Skeletal muscle cell (primary cell): ENCODE results near the gene RGCC.

Experiments used
- DNase-seq: peaks from one replicate; pipeline ENCODE4 v3.0.0-alpha.2; 2010; ENCODE audit warnings: low read depth
- H3K4me3 ChIP-seq: 2 replicates; pipeline ENCODE4 v1.5.1; 2011; ENCODE audit warnings: low read depth, mild to moderate bottlenecking, control low read depth, low read length, moderate library complexity

RGCC gene

DNA sequence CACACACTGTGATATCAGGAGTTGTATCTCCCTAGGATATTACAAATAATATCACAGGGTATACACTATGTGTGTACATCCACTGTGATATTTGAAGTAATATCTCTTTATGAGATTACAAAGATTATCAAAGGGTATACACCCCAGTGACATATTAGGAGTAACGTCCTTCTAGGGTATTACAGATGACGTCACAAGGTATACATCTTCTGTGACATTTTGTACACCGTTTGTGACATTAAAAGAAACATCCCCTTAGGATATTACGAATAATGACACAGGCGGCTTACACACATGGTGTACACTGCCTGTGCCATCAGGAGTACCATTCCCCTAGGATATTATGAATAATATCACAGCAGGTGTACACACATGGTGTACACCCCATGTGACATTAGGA lies 13.4 kb upstream of the RGCC start:
- DNase-seq = no peak
- H3K4me3 ChIP-seq = no peak overlapping the region

GRCh38 chr13:41452462-41452861 lies 4.9 kb upstream of the RGCC start:
- DNase-seq = no peak
- no peak overlapping the region for H3K4me3 ChIP-seq

DNA sequence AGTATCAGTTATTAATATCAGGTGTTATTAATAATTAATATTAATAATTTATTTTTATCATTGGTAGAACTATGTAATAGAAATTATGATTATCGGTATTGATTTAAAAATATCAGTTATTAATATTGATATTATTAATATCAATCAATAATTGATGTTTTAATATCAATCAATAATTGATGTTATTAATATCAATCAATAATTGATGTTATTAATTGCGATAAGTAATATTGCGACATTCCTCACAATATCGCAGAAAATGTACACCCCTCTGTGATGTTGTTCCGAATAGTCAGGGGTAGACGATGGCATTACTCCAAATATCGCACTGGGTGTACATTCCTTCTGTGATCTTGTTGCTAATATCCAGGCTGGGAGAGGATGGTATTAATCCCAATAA lies 3.7 kb upstream of the RGCC start:
- no peak overlapping the region for H3K4me3 ChIP-seq
- no peak for DNase-seq

DNA sequence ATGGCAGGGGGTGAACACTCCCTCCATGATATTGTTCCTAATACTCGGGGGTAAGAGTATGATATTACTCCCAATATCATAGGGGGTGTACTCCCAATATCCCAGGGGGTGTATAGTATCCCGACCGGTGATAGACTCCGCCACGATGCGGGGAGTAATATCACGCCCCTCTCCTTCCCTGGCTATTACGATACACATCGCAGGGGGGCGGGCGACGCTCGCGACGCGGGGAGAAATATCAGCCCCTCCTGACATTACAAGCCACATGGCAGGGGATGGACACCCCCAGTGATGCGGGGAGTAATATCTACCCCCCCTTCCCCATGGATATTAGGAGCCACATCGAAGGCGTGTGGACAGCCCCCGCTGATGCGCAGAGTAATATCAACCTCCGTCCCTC lies 3.2 kb upstream of the RGCC start:
- no peak for DNase-seq
- no peak overlapping the region for H3K4me3 ChIP-seq

GRCh38 chr13:41455725-41456419 lies 1.5 kb upstream of the RGCC start:
- H3K4me3 ChIP-seq = no peak overlapping the region

GRCh38 chr13:41457589-41458186 lies 338 bp downstream of the RGCC start:
- peak overlapping the region; percentile 54 for H3K4me3 ChIP-seq
- DNase-seq = no peak

More at GRCh38 chr13:41455725-41456419, 1.5 kb upstream of the RGCC start:
- no peak for DNase-seq

DNA sequence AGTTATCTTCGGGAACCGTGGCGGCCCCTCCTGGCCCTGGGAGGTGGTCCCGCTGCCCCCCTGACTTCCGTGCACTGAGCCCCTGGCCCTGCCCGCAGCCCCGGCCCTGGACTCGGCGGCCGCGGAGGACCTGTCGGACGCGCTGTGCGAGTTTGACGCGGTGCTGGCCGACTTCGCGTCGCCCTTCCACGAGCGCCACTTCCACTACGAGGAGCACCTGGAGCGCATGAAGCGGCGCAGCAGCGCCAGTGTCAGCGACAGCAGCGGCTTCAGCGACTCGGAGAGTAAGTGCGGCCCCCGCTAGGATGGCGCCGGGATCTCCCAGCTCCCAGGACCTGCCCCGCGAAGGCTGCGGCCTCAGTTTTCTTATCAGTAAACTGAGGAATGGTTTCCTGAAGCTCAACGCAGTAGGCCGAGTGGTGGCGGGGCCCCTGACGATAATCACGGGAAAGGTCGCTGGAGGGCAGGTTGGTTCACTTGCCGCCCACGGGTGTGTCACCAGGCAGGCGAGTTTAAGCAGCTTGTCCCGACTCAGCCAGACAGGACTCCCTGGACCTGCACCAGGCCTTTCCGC lies 924 bp downstream of the RGCC start:
- DNase-seq = no peak
- H3K4me3 ChIP-seq = peak overlapping the region; percentile 54

DNA sequence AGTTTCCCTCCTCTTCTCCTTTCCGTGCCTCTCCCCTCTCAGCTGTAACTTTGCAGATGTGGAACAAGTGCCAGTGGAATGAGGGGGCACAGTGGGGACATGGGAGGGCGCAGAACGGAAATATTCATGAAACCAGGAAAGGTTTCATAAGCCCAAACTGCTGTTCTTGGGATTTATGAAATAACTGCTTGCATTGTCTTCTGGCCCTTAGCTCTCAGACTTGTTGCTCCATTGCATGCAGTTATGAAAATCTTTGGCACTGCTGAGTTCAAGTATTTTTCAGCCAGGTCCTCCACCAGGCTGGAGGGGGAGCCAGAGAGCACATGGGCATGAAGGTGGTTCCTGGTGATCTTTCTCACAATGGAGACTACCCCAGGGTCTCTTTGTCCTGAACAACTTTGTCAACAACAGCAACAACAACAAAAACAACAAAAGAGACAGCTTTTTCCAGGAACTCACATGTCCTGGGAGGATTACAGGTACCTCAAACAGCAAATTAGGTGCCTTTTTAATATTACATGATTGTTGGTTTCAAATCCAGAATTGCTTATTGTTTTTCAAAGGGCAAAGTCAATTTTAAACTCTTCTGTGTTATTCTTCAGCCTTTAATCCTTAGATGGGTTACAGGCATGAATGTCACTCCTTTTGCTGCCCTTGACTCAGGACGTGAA lies 1.5 kb downstream of the RGCC start:
- no peak for DNase-seq
- peak overlapping the region; percentile 54 for H3K4me3 ChIP-seq

DNA sequence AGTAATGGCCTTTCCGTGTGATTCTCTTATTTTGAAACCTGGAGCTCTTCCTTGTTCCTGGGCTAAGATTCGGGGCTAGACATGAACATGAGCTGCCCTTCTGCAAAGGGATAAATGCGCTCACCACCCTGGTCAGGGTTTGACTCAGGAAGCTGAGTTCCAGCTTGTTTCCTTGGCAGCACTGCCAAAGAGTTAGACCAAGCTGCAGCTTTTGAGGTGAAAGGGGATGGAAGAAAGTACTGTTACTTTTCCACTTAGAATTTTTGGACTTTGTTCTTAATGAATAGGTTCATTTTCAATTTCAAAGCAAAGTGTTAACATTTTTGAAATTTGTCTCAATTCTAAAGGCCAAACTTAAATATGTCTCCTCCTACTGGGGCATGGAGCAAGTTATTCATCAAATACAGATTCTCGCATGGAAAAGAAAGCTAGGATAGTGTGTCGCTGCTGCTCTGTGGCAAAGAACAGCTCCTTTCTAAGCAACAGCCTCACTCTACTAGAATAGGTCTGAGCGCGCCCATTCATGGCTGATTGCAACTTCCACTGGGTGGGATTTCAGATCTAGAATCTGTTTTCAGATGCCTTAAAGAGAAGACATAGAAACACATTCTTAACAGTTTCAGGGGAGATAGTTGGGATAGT lies 2.2 kb downstream of the RGCC start:
- H3K4me3 ChIP-seq = no peak overlapping the region
- no peak for DNase-seq

DNA sequence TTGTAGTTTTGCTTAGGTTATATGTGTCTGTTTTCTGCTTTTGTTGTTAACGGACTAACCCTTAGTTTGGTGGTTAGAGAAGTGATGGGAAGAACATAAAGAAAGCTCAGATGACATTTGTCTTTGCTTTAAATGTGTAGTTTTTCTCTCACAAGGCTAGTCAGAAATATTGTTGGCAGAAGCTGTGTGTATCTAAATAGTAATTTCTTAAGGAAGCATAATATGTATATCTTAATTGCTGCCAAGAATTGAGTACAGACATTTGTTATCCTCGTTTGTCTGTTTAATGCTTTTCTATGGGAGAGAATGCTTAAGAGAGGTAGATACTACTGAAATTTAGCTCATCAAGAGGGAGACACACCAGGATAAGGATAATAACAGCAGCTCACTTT lies 2.7 kb downstream of the RGCC start:
- H3K4me3 ChIP-seq = no peak overlapping the region
- no peak for DNase-seq

DNA sequence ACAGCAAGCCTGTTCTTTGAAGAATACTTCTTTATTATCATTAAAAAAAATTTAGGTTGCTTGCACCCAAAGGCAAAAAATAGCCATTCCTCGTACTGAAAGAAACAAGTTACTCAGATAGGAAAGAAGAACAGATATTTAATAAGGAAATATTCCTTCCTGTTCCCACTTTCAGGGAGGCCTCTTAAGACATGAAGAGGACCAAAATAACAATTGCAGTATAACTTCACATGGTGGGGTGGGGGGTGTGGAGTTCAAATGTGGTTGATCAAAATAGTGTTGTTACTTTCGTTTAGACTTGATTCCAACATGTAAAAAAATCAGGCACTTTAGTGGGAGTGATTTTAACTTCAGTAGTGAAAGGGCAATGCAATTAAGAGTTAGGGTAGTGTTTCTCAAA lies 3.6 kb downstream of the RGCC start:
- H3K4me3 ChIP-seq = no peak overlapping the region
- DNase-seq = no peak

DNA sequence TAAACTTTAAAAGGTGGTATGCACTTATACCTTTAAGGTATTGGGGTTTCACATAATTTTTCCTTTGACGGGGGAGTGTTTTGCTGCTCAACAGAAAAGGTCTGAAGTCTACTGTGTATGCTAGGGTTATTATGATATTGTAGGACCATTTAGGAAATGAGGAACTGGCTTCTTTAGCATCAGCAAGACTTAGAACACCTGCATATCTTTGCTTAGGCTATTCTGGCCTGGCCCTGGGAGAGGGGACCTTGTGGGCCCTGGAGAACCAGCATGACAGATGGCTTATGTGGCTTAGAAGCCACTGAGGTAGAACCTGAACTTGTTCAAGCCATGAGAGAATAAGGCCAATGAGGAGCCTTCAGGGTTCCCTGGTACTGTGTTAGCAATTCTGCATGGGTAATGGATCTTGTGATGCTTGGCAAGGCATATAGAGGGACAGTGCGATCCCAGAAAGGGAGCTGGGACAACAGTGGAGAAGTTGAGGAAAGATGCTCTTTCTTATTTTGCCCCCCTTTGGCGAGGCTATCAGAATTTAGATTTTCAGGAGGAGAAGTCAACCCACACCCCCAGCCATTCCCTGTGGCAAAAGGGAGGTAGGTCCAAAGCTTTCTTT lies 4.3 kb downstream of the RGCC start:
- no peak for DNase-seq
- H3K4me3 ChIP-seq = no peak overlapping the region

GRCh38 chr13:41462427-41462826 lies 5.1 kb downstream of the RGCC start:
- H3K4me3 ChIP-seq = no peak overlapping the region
- DNase-seq = no peak

DNA sequence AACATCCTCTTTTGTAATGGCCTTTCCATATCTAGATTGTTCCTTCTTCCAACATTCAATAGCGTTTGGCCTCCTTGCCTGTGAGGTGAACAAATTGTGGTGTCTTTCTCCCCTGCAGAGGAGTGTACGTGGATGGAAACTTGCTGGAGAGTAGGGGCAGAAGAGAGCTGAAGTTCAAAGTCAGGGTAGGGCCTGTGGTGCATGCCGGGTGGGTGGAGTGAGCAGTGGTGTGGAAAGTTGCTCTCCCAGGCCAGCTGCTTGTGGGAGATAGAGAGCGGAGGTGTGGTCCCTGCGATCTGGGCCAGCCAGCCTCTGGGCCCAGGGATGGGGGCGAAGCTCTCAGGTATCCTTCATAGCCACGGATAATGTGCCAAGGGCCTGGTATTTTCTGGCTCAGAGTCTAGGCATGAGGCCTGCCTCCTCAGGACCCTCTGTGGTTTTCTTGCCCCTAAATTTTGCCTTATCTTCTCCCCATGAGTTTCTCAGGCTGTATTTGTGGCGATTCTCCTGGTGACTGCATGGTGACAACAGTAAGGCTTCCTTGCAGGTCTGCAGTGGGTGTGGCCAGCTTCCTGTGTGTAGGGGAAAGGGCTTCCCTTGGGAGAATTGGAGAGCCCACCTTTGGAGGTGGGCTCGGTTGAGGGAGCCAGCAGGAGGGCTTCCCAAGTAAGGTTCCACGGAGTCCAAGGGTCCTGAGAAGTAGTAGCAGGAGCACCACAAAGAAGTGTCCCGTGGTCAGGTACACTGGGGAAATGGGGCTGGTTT lies 6.7 kb downstream of the RGCC start:
- H3K4me3 ChIP-seq = no peak overlapping the region
- DNase-seq = no peak

DNA sequence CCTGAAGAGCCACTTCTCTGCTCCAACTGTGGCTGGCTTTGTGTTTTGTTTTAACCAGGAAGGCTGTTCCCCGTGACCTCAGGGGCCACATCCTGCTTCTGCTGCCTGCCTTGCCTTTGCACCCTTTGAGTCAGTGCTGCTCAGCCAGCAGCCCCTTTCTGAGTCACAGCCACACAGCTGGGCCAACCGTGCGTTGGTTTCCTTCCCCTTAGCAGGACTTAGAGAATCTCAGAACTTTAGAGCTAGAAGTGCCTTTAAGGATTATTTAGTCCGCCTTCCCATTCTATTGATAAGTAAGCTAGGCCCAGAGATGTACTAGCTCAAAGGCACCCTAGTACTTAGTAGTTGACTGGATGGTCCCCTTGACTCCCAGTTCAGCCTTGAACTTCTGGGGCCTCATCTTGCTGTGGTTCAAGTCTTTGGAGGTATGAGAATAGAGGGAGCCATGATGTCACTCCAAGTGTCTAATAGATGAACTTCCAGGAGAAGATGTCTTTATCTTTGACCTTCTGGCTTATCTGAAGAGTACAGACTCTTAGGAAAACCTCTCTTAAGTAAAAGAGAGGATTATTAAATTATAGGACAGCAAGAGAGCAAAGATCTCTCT lies 8.0 kb downstream of the RGCC start:
- peak; percentile 57 for DNase-seq
- no peak overlapping the region for H3K4me3 ChIP-seq

DNA sequence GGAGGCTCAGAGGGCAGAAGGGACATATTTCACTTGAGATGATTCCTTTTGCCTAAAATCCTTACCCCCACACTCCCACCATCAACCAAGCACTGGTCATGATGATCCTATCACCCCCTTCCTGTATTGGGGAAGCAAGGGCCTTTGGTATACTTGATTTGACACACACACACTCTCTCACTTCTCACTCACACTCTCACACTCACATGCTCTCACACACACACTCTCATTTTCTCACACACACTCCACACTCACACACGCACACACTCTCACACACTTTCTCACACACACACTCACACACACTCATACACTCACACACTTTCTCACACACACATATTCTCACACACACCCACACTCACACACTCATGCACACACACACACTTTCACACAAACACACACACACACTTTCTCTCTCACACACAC lies 8.6 kb downstream of the RGCC start:
- DNase-seq = no peak
- no peak overlapping the region for H3K4me3 ChIP-seq

GRCh38 chr13:41467425-41467945 lies 10.1 kb downstream of the RGCC start:
- no peak for DNase-seq
- no peak overlapping the region for H3K4me3 ChIP-seq

DNA sequence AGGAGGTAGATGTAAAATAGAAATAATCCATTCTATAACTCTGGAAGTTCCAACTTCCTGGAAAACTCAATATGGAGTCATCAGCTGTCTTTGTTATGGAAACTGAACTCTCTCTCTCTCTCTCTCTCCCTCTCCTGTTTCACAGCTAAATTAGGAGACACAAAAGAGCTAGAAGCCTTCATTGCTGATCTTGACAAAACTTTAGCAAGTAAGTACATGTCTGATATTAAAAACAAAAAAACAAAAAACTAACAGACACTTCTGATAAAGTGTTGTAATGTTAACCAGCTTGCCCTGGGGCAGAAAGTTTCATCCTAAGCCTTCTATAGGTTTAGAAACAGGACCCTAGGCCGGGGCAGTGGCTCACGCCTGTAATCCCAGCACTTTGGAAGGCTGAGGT lies 11.3 kb downstream of the RGCC start:
- H3K4me3 ChIP-seq = no peak overlapping the region
- DNase-seq = no peak
